HAP-1 (cell line): ENCODE data around the gene MGAT4A.
"Not testable (repeated sequence)": the region's sequence is repeated elsewhere in the genome, so short reads cannot be mapped to it uniquely, and the experiment has no call there.

ENCODE experiments used
- DNase-seq, 2 experiments: peaks; one replicate each; pipeline ENCODE4 v3.0.0-alpha.2; 2016 to 2020; ENCODE audit warnings: low spot score in 2 of 2
- H3K27me3 ChIP-seq: fragments of 250-450 bp; sonication (Bioruptor Pico); 2 replicates; pipeline ENCODE4 v1.5.1; 2020; ENCODE audit warnings: low read depth, mild to moderate bottlenecking, moderate library complexity
- H3K36me3 ChIP-seq: fragments of 250-450 bp; sonication (Bioruptor Pico); replicated peaks from 2 replicates; pipeline ENCODE4 v1.5.1; 2020; ENCODE audit warnings: mild to moderate bottlenecking
- H3K4me1 ChIP-seq: fragments of 250-450 bp; sonication (Bioruptor Pico); 2 replicates; pipeline ENCODE4 v1.5.1; 2020; ENCODE audit warnings: mild to moderate bottlenecking
- H3K4me3 ChIP-seq: fragments of 250-450 bp; sonication (Bioruptor Pico); 2 replicates; pipeline ENCODE4 v1.5.1; 2020; ENCODE audit warnings: mild to moderate bottlenecking, moderate library complexity
- H3K9me3 ChIP-seq: fragments of 250-450 bp; sonication (Bioruptor Pico); 2 replicates; pipeline ENCODE4 v1.5.1; 2020; ENCODE audit warnings: mild to moderate bottlenecking, moderate library complexity
- in situ Hi-C: fragments of 300-500 bp; cut with MboI; formaldehyde crosslinking; loops from 3 replicates; pipeline ENCODE4 v1.14.3; 2020; ENCODE audit warnings: low sequenced_read_pairs, inconsistent platforms, mixed read lengths

The MGAT4A gene

GRCh38 chr2:98601532-98602132, 129.3 kb downstream of the MGAT4A start:
- in situ Hi-C loops = no loop called here
- Histone ChIP-seq H3K27me3 (no peaks in the 10 kb centered on the region), H3K36me3 (peaks cover 43% of the 10 kb centered on the region), H3K4me1 (no peaks in the 10 kb centered on the region; the same call in 1 of the 2 replicates), H3K9me3 (no peaks in the 10 kb centered on the region), H3K4me3 (no peak overlapping the region)
- DNase-seq = peak; percentile 43 to 48

- Histone ChIP-seq H3K27me3 (no peaks in the 10 kb centered on the region), H3K4me1 (no peaks in the 10 kb centered on the region), H3K36me3 (peaks cover 48% of the 10 kb centered on the region), H3K4me3 (no peak overlapping the region), H3K9me3 (no peaks in the 10 kb centered on the region; the same call in 1 of the 2 replicates)
- no peak for DNase-seq
- in situ Hi-C loops = no loop called here
Observed at GRCh38 chr2:98598781-98599428, 132.0 kb downstream of the MGAT4A start.

GRCh38 chr2:98594665-98595064, 136.3 kb downstream of the MGAT4A start:
- H3K4me1 ChIP-seq, H3K4me3 ChIP-seq, H3K9me3 ChIP-seq, DNase-seq, in situ Hi-C loops, H3K27me3 ChIP-seq: not testable (repeated sequence)
- H3K36me3 ChIP-seq = peaks cover 21% of the 10 kb centered on the region

GRCh38 chr2:98592565-98592964, 138.4 kb downstream of the MGAT4A start:
- in situ Hi-C loops = no loop called here
- H3K4me3 ChIP-seq = no peak overlapping the region
- DNase-seq = no peak

GRCh38 chr2:98589489-98589888, 141.4 kb downstream of the MGAT4A start:
- H3K36me3 ChIP-seq = 0 out of 2 replicates have a peak, but pooled peaks cover 11% of the 10 kb centered on the region
- H3K4me3 ChIP-seq = no peak overlapping the region
- no peak for DNase-seq
- no peaks in the 10 kb centered on the region; the same call in 1 of the 2 replicates for H3K9me3 ChIP-seq
- H3K27me3 ChIP-seq = no peaks in the 10 kb centered on the region
- in situ Hi-C loops = no loop called here
- H3K4me1 ChIP-seq = peaks cover 3% of the 10 kb centered on the region; the same call in 1 of the 2 replicates

More at GRCh38 chr2:98592565-98592964, 138.4 kb downstream of the MGAT4A start:
- Histone ChIP-seq H3K36me3 (peaks cover 13% of the 10 kb centered on the region), H3K27me3 (no peaks in the 10 kb centered on the region), H3K4me1 (peaks cover 3% of the 10 kb centered on the region; the same call in 1 of the 2 replicates), H3K9me3 (no peaks in the 10 kb centered on the region; the same call in 1 of the 2 replicates)

GRCh38 chr2:98588880-98589431, 142.0 kb downstream of the MGAT4A start:
- H3K4me1 ChIP-seq = peaks cover 3% of the 10 kb centered on the region; the same call in 1 of the 2 replicates
- H3K9me3 ChIP-seq = no peaks in the 10 kb centered on the region
- in situ Hi-C loops = no loop called here
- H3K4me3 ChIP-seq = no peak overlapping the region
- H3K36me3 ChIP-seq = 0 out of 2 replicates have a peak, but pooled peaks cover 8% of the 10 kb centered on the region
- DNase-seq = no peak
- no peaks in the 10 kb centered on the region for H3K27me3 ChIP-seq

- Histone ChIP-seq H3K4me1 (peaks cover 3% of the 10 kb centered on the region; the same call in 1 of the 2 replicates), H3K4me3 (no peak overlapping the region), H3K9me3 (no peaks in the 10 kb centered on the region), H3K36me3 (0 out of 2 replicates have a peak, but pooled peaks cover 12% of the 10 kb centered on the region), H3K27me3 (no peaks in the 10 kb centered on the region)
- DNase-seq = no peak
- in situ Hi-C loops = no loop called here
Observed at GRCh38 chr2:98586551-98587140, 144.3 kb downstream of the MGAT4A start.

GRCh38 chr2:98585386-98585785, 145.5 kb downstream of the MGAT4A start:
- no peak for DNase-seq
- peaks cover 3% of the 10 kb centered on the region; the same call in 1 of the 2 replicates for H3K4me1 ChIP-seq
- no peak overlapping the region for H3K4me3 ChIP-seq
- H3K36me3 ChIP-seq = 0 out of 2 replicates have a peak, but pooled peaks cover 12% of the 10 kb centered on the region
- no peaks in the 10 kb centered on the region for H3K27me3 ChIP-seq
- in situ Hi-C loops = no loop called here
- no peaks in the 10 kb centered on the region for H3K9me3 ChIP-seq

GRCh38 chr2:98583816-98584618, 146.9 kb downstream of the MGAT4A start:
- H3K27me3 ChIP-seq = no peaks in the 10 kb centered on the region
- no peak overlapping the region for H3K4me3 ChIP-seq
- H3K36me3 ChIP-seq = 0 out of 2 replicates have a peak, but pooled peaks cover 12% of the 10 kb centered on the region
- peaks cover 3% of the 10 kb centered on the region; the same call in 1 of the 2 replicates for H3K4me1 ChIP-seq
- in situ Hi-C loops = no loop called here
- H3K9me3 ChIP-seq = no peaks in the 10 kb centered on the region
- DNase-seq = no peak

- 0 out of 2 replicates have a peak, but pooled peaks cover 12% of the 10 kb centered on the region for H3K36me3 ChIP-seq
- no peak overlapping the region for H3K4me3 ChIP-seq
- no peak for DNase-seq
- no peaks in the 10 kb centered on the region for H3K27me3 ChIP-seq
- in situ Hi-C loops = no loop called here
- H3K9me3 ChIP-seq = no peaks in the 10 kb centered on the region
- H3K4me1 ChIP-seq = no peaks in the 10 kb centered on the region
Observed at GRCh38 chr2:98583276-98583675, 147.7 kb downstream of the MGAT4A start.

- H3K27me3 ChIP-seq = no peaks in the 10 kb centered on the region
Observed at GRCh38 chr2:98582523-98582922, 148.4 kb downstream of the MGAT4A start.

GRCh38 chr2:98580656-98581284, 150.2 kb downstream of the MGAT4A start:
- in situ Hi-C loops = no loop called here
- Histone ChIP-seq H3K27me3 (no peaks in the 10 kb centered on the region), H3K4me1 (no peaks in the 10 kb centered on the region), H3K9me3 (no peaks in the 10 kb centered on the region), H3K4me3 (no peak overlapping the region), H3K36me3 (peaks cover 7% of the 10 kb centered on the region; the same call in 1 of the 2 replicates)
- no peak for DNase-seq

More at GRCh38 chr2:98582523-98582922, 148.4 kb downstream of the MGAT4A start:
- DNase-seq = no peak
- Histone ChIP-seq H3K36me3 (peaks cover 12% of the 10 kb centered on the region; the same call in 1 of the 2 replicates), H3K9me3 (no peaks in the 10 kb centered on the region), H3K4me3 (no peak overlapping the region), H3K4me1 (no peaks in the 10 kb centered on the region)
- in situ Hi-C loops = no loop called here

GRCh38 chr2:98579926-98580325, 151.0 kb downstream of the MGAT4A start:
- no peak for DNase-seq
- H3K9me3 ChIP-seq = no peaks in the 10 kb centered on the region
- H3K27me3 ChIP-seq = no peaks in the 10 kb centered on the region
- in situ Hi-C loops = no loop called here
- H3K4me1 ChIP-seq = no peaks in the 10 kb centered on the region
- peaks cover 4% of the 10 kb centered on the region; the same call in 1 of the 2 replicates for H3K36me3 ChIP-seq
- no peak overlapping the region for H3K4me3 ChIP-seq
